DMS79 treated with DMSO at 0.1 percent for 48 hours (cell line): ENCODE data around the gene IQCK.

Experiments
- DNase-seq: peaks from one replicate; lab custom pipeline; 2025; lab: John Stamatoyannopoulos, UW

IQCK gene

GRCh38 chr16:19860166-19861041, 142.3 kb downstream of the IQCK start:
- DNase-seq, result peak; percentile 59

DNA sequence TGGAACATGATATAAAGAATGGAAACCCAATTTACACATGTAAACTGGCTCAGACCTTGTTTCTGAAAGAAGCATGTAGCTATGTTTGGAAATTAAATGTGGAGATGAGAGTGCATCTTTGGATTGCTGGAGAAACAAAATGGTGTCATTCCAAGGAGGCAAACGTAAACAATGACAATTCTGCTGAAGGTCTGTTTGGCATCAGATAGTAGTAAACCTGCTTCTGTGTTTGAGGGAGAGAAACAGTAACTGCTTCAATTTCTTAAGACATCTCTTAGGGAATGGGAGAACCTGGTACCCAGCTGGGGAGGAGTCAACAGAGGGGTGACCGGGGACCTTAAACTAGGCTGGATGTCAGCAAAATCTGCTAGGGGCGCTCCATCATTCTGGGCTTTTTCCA, 143.1 kb downstream of the IQCK start:
- no peak for DNase-seq

GRCh38 chr16:19861811-19862327, 143.8 kb downstream of the IQCK start:
- DNase-seq, result no peak

GRCh38 chr16:19863990-19864389, 145.9 kb downstream of the IQCK start:
- DNase-seq, result no peak

- no peak for DNase-seq
Measured at GRCh38 chr16:19864566-19864965, 146.5 kb downstream of the IQCK start.

GRCh38 chr16:19868421-19868820, 150.3 kb downstream of the IQCK start:
- no peak for DNase-seq

GRCh38 chr16:19871721-19872120, 153.7 kb downstream of the IQCK start:
- no peak for DNase-seq

GRCh38 chr16:19872179-19872863, 154.2 kb downstream of the IQCK start:
- no peak for DNase-seq

DNA sequence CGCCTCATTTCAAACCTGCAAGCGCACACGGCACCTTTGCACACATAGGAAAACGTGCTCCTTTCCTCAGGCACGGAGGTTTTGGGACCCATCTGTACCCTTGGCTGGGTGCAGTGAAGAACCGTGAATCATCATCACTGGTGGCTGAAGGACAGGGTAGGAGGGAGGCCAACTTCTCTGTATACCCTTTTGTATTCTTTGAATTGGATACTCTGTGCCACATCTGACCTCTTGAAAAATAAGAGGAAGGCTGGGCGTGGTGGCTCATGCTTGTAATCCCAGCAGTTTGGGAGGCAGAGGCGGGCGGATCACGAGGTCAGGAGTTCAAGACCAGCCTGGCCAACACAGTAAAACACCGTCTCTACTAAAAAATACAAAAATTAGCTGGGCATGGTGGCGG, 154.9 kb downstream of the IQCK start:
- DNase-seq, result no peak

DNA sequence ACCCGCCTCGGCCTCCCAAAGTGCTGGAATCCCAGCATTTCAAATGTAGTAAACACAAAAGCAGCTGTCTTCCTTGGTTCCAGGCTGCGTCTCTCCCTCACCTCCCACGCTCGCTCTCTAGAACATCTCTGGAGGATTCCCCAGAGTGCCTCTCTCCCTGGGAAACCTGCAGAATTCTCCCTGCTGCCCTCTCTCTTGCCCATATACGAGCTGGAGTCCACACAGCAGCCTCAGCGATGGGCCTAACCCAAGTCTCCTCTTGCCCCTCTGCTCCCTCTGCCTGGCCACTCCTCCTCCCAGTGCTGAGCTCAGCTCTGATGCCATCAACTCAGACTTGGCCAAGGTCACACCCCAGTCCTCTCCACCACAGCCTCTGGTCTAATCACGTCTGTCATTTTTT, 156.0 kb downstream of the IQCK start:
- DNase-seq, result no peak

- DNase-seq, result no peak
Measured at GRCh38 chr16:19874851-19875546, 156.9 kb downstream of the IQCK start.

DNA sequence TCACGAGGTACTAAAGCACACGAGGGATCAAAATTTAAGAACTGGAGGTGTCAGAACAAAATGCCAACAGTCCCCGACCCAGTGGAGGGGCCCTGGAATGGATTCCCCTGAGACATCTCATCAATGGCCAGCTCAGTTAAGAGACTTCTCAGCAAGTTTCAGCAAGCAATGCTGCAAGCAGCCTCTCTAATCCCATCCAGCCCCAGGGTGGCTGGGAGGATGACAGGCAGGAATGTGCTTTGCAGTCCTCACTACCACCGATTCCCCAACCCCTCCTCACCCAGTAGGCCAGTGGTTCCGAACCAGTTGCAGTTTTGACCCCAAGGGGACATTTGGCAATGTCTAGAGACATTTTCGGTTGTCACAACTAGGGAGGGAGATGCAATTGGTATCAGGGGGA, 157.8 kb downstream of the IQCK start:
- DNase-seq, result no peak

DNA sequence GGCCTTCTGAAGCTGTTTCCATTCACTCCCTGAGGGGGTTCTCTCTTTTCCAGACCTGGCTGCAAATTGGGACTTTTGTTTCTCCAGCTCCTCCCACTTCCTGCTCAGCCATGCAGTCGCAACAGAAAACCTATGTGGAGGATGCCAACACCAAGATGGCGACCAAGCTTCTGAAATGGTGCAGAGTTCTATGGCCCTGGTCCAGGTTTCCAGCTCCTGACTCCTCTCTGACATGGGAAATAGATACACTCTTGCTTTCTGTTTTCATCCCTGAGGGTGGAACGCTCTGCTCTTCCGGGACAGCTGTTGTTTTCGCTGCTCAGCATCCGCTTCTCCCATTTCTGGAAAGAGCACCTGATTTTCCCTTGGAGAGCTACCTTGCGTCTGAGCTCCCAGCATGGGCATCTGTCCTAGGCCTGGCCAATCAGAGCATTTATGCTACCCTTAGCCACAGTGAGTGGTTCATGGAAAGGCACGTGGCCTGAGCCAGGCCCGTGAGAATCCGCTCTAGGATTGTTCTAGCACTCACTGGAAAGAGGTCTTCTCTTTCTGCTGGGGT, 158.5 kb downstream of the IQCK start:
- DNase-seq, result no peak

GRCh38 chr16:19878757-19879156, 160.7 kb downstream of the IQCK start:
- no peak for DNase-seq

DNA sequence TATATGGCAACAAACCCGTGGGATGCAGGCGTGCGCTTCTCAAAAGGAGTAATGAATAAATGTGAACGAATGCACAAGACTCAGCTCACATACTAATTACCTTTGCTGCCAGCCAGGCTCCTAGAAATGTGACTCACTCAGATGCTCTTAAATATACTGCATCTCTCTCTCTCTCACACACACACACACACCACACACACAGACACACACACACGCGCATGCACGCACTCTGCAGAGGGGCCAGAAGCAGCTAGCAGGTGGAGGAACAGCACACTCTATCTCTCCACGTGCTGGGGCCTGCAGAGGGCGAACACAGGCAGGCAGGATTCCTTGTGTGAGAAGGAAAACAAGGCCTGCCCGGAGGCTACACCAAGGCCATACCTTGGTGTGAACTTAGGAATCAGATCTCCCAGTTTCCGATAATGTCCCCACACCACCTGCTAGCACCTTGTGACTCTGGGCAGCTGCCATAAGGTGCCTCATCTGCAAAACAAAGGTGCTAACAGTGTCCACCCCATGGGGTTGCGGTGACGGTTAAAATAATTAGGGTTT, 161.2 kb downstream of the IQCK start:
- peak; percentile 11 for DNase-seq

GRCh38 chr16:19881028-19881427, 163.0 kb downstream of the IQCK start:
- DNase-seq, result no peak

DNA sequence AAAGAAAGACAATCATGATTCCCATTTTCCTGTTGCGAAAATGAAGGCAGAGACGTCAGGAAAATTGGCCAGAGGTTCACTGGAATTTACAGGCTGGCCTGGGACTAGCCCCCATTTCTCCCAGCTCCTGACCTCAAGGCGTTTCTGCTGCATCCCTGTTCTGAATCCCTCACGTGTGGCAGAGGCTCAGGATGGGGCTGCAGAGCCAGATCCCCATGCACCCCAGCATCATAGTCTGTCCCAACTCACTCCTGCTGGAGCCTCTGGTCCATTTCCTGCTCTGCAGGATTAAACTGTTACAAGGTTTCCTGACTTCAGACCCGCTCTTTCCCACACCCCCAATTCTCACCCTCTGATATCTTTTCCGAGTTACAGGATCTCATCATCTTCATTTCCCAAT, 163.7 kb downstream of the IQCK start:
- DNase-seq, result peak; percentile 44

- DNase-seq, result peak; percentile 44
Measured at GRCh38 chr16:19882186-19882585, 164.1 kb downstream of the IQCK start.

GRCh38 chr16:19882646-19883045, 164.6 kb downstream of the IQCK start:
- no peak for DNase-seq

DNA sequence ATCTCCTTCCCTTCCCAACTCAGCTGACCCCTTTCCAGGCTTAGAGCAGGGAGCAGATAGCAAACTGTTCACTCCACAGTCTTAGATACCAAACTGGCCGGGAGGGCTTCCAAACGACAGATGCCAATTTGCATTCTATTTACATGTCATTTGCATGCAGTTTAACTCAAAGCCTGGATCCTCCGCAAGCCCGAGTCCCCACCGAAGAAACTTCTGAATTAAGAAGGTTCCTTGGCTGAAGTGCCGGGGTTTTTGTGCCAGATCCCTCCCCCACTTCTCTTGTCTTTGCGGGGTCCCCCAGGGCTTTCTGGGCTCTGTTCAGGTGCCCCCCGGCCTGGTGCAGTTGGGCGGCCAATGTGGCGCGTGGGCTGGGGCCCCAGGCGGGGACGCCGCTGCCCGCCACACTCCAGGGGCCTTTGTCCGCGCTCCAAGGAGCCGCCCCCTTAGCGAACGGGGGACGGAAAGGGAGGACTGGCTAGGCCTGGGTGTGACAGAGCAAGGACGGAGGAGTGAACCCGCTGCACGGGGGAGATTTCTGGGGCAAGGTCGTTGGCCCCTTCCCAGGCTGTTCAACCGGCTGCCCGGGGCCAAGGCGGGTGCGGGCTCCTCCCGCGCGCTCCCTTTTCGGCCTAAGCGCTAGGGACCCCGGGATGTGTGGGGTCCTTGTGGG, 165.4 kb downstream of the IQCK start:
- DNase-seq, result peak; percentile 50

GRCh38 chr16:19883966-19884485, 166.0 kb downstream of the IQCK start:
- peak; percentile 5 for DNase-seq
